NCI-H1092 (cell line): ENCODE data around the gene CEACAM6.
A peak's percentile ranks its signal among the peaks of the same experiment; 100 is the strongest.

ENCODE experiments used
- DNase-seq: peaks from one replicate; lab custom pipeline; 2025; lab: John Stamatoyannopoulos, UW

The CEACAM6 gene

DNA sequence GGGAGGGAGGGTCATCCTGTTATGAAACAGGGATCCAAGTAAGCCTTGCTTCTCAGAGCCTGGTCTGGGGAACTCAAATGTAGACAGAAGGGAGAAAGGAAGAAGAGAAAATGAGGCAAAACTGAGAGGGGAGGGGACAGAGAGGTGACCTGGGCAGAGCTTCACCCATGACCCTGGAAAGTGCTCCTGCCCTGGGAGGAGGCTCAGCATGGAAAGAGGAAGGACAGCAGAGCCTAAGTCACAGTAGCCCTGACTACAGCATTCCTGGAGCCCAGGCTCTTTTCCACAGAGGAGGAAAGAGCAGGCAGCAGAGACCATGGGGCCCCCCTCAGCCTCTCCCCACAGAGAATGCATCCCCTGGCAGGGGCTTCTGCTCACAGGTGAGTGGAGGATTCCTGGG, 41.0 kb downstream of the CEACAM6 start, which contains the start of gene CEACAM3:
CEACAM3 (plus strand) TSS at position 226 of the 400 bp plus-strand sequence; CDS start at position 317, 91 bp downstream.
- DNase-seq, result no peak

DNA sequence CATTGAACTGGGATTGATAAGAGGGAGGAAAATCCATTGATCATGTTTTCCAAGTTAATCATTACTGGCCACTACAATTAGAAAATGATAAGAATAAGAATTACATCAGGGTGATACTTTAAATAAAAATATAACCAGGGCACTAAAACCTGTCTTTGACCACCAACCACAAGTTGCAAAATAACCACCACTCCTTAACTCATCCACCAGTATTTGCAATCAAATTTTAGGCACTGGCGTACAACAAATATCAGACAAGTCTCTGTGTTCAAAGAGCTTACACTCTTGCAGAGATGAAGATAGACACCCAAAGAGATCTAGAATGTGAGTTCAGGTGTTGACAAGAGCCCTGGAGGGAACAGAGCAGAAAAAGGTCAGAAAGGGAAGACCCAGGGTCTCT, 41.6 kb downstream of the CEACAM6 start:
- DNase-seq, result no peak

DNA sequence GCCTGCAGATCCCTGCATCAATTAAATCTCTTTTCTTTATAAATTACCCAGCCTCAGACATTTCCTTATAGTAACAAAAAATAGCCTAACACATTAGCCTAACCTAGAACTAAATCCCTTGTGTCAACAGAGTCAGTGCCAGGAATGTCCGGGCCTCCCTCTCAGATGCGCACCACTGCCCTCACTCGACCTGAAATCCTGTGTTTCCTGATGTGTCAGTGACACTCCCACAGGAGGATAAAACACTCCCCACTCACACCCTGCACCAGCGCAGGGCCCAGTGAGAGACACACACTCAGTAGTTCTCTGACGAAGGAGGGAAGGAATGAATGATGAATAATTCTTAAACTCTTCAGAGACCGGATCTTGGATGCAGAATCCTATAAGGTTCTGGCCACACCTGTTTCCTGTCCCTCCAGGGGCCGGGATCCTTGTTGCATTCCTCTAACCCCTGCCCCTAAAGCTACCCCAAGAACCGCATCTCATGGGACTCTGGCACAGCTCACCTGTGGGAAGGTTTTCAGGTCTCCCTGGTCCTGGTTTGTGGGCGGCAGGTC, 44.2 kb downstream of the CEACAM6 start:
- DNase-seq, result no peak

DNA sequence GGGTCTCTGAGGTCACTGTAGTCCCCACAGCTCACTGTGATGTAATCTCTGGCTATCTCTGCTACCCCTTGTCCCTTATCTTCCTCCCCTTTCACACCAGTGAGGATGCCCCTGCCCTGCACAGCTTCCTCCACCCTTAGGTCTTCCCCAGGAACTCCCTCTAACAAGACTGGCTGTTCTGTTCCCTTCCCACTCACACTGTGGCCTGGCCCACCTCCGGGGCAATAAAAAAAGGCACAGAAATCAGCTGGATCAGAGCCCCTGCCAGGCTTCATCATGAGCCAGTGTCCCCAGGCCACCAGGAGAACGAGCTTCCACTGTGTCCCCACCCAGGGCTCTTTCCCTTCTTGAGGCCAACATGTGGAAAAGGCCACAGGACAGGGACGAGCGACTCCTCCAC, 45.7 kb downstream of the CEACAM6 start:
- no peak for DNase-seq

DNA sequence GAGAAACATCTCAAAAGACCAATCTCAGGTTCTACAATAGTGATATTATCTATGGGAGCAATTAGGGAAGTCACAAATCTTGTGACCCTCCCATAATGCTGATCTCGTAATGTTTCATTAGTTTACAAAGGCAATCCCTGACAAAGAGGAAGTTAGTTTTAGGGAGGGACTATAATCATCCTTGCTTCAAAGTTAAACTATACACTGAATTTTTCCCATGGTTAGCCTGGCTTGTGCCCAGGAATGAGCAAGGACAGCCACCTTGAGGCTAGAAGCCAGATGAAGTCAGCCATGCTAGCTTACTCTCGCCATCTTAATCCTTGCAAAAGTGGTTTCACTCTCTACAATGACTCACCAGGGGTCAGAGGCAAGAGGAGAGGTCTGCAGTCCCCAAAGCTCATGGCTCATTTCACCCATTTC, 46.5 kb downstream of the CEACAM6 start:
- no peak for DNase-seq

DNA sequence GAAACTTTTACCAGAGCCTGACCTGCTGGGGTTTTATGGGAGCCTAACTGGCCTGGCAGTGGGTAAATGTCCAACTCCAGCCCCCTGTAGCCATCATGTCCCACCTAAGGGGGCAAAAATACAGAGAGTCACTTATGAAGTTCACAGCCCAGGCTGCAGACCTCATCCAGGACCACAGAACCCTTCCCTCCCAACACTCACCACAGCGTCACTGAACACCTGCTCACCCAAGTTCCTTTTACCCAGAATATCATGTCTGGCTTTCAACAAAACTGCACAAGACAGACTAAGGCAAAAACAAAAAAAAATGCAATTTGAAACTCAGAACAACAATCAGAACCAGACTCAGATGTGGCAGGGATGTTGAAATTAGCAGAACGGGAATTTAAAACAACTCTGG, 47.4 kb downstream of the CEACAM6 start:
- no peak for DNase-seq

DNA sequence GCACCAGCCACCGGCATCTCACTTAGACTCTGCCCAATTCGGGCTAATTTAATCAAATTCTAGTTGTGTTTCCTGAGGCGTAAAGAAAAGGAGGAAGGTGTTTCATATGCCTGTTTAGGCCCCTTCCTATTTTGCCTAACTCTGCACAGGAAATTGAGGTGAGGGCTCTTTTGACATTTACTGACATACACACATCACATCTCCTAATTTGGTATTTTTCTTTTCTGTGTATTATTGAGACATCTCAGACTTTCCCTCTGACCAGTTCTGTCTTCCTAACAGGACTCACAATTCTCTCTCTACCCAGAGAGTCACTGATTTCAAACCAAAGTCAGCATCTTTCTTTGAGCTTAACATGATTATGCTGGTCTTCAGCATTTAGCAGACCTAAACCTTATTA, 49.0 kb downstream of the CEACAM6 start:
- DNase-seq, result no peak

DNA sequence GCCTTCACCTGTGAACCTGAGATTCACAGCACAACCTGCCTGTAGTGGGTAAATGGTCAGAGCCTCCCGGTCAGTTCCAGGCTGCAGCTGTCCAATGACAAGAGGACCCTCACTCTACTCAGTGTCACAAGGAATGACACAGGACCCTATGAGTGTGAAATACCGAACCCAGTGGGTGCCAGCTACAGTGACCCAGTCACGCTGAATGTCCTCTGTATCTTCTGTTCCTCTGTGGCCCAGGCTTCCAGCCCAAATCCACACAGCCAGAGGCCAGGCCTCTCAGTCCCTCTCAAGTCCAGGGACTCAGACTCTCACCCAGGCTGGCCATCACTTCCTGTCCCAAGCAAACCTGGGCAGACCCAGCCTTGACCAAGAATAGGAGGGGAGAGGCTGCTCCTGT, 51.8 kb downstream of the CEACAM6 start:
- no peak for DNase-seq

DNA sequence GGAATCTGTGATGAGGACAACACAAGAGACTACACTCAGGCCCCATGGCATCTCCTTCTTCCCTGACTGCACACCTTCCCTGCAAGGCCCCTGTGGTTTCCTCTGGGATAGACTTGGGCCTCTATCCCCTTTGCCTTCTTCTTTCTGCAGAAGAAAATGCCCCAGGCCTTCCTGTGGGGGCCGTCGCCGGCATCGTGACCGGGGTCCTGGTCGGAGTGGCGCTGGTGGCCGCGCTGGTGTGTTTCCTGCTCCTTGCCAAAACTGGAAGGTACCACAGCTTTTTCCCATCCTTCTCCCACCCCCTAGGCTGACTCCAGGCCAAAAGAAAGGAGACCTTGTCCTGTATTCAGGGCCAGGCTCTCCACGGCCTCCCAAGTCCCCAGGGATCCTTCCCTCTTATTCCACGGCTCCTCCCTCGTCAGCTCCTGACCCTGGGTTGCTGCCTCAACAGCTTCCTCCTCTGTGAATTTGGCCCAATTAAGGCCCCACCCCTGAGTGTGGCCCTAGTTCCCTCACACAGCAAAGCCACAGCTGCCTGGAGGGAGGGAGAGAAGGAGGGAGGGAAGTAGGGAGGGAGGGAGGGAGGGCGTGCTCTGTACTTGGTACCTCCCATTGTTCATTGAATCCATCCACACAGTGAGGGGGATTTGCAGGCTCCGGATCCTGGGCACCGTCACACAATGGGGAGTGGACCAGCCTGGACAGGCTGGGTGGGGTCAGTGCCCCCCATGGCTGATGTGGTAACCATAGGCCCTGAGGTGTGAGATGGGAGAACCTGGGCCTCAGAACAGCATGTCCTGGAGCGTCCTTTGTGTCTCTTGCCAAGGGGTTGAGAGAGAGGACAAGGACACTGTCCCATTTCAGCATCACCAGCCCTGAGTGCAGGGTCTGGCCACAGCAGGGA, 53.6 kb downstream of the CEACAM6 start:
- no peak for DNase-seq

DNA sequence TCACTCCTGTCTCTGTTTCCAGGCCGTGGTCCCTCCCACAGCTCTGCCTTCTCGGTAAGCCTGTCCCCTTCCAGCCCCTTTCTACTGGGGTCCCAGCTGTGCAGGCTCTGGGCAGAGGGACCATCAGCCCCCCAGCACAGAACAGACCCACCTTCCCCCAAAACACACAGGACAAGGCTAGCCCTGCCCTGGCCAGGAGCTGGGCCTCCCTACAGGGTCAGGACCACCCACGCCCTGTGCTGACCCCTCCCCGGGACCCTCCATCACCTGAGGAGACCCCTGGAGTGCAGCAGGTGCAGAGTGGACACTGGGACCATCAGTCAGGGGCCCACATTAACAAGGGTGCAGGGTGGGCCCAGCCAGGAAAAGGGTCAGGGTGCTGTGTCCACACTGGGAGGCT, 55.0 kb downstream of the CEACAM6 start:
- no peak for DNase-seq

DNA sequence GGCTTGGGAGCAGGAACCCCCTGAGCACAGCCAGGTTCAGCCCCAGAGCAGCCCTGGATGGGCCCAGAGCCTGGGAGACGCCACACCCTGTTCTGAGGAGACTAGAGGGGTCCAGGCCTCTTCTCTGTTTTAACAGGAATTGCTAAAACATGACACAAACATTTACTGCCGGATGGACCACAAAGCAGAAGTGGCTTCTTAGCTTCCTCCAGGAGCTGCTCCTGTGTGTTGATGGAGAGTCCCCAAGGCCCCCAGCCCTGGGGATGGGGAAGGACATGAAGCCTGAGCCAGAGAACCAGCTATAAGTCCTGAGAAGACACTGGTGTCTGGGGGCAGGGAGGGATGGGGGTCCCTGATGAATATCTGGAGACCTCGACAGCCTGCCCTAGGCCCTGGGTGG, 55.7 kb downstream of the CEACAM6 start:
- DNase-seq, result no peak

DNA sequence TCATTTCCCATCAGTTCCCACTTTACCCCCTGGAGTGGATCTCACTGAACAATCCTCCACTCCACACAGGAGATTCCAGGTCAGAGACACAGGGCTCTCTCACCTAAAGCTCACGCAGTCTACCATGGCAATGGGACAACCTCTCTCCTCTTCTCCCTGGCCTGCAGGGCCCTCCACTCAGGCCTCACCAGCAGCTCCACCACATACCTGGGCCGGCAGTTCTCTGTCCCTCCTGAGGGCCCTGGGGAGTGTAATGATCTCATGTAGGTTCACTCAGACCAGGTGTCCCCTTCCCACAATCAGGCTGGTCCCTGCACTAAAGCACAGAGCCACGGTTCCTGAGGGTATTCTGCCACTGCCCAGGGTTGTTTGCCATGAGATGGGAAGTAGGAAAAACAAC, 56.7 kb downstream of the CEACAM6 start:
- DNase-seq, result no peak

DNA sequence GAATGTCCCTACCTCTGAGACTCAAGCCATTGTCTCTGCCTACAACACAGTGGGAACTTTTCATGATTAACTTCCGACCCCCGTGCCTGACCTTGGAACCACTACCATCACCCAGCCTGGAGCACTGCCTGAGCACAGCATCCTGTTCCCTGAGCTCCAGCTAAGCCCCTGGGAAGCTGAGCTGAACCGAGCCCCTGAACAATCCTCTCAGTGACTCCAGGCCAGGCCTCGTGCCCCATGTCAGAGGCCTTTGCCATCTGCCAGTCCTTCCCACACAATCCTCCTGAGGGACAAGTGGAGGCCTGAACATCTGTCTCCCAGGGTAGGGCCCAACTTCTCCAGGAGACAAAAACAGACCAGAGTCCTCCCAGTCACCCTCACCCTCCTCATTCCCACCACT, 58.6 kb downstream of the CEACAM6 start:
- no peak for DNase-seq

DNA sequence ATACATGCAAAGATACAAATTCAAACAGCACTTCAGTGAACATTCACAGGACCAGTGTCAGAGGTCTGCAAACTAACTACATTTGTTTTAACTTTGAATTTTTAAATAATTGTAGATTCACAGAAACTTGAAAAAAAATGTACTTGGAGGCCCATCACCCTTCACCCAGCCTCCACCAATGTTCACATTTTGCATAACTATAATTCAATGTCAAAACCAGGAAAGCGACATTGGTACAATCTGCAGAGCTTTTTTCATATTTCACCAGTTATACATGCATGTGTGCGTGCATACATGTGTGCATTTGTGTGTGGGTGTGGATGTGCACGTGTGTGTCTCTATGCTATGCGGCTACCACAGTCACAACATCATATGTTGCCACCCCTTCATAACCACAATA, 60.0 kb downstream of the CEACAM6 start:
- no peak for DNase-seq

DNA sequence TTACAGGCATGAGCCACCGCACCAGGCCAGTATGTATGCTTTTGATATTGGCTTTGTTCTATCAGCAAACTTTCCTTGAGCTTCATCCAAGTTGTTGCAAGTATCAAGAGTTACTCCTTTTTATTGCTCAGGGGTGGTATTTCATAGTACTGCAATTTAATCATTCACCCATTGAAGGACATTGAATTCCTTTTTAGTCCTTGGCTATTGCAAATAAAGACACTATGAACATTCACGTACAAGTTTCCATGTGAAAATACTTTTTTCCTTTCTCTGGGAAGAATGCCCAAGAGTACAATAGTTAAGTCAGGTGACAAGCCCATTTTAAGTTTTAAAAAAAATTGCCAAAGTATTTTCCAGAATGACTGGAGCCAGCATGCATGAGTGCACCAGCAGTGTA, 61.4 kb downstream of the CEACAM6 start:
- no peak for DNase-seq

DNA sequence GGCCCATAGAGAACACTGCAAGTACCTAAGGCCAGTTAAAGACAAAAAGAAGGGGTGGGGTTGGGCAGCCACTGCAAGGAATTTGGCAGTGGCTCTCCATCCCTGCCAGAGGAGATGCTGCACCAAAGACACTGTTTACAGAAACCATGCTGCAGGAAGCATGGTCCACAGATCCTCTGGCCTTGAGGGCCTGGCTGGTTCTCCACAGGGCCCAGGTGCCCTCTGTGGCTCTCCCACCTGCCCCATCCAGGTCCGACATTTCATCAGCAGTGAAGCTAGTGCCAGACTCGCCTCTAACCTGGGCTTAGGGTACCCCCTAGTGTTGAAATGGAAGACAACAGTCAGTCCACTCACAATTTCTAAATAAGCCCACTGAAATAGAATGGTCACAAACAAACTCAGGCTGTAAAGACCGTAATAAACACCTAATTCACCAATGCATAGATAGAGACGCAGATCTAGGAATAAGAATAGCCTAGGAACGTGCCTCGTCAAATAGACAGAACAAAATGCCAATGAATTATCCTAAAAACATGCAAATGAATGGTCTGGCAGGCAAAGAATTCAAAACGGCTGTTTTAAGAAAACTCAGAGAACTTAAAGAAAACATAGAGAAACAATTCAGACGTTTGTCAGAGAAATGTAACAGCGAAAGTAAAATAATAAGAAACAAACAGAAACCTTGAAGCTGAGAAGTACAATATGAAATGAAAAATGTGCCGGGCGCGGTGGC, 65.8 kb downstream of the CEACAM6 start:
- DNase-seq, result peak; percentile 46
